ENCODE data around the gene GTF2IRD1.
A peak's percentile ranks its signal among the peaks of the same experiment; 100 is the strongest.
"Not testable (repeated sequence)": the region's sequence is repeated elsewhere in the genome, so short reads cannot be mapped to it uniquely, and the experiment has no call there.

GTF2IRD1 gene

DNA sequence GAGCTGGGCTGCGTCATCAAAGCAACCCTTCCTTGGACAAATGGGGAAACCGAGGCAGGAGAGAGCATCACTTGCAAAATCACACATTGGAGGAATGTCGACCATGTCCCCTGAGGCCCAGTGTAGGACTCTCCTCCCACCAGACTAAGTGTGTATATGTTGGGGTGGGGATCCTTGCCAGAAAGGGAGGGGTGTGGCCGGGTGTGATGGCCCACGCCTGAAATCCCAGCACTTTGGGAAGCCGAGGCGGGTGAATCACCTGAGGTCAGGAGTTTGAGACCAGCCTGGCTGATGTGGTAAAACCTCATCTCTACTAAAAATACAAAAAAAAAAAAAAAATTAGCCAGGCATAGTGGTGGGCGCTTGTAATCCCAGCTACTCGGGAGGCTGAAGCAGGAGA is 23.3 kb upstream of the GTF2IRD1 start:
- DNase-seq (ENCODE audit: low read depth), result not testable (repeated sequence)

DNA sequence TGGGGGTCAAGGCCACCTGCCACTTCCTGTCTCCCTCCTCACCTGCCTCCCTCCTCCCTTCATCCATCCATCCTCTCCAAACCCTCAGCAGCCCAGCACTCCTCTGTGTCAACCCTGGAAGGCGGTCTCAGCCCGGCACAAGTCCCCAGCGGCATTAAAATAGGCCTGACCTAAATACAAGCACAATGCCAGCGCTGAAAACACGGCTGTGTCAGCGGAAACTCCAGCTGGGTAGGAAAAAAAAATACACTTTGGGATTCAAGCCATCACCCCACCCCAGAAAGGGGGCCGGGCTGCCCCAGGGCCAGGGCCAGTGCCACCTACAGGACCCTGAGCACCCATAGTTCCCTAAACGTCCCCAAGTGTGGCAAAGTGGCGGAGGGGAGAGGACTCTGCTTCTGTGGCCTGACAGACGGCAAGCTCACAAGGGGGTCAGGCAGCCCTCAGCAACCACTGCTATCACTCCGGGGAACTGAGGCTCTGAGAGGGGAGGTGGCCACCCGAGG is 22.7 kb upstream of the GTF2IRD1 start:
- DNase-seq (ENCODE audit: low read depth), result no peak

DNA sequence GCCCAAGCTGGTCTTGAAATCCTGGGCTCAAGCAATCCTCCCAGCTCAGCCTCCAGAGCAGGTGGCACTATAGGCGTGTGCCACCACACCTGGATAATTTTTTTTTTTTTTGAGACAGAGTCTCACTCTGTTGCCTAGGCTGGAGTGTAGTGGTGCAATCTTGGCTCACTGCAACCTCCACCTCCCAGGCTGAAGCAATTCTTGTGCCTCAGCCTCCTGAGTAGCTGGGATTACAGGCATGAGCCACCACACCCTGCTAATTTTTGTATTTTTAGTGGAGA is 16.5 kb upstream of the GTF2IRD1 start:
- DNase-seq (ENCODE audit: low read depth), result not testable (repeated sequence)

DNA sequence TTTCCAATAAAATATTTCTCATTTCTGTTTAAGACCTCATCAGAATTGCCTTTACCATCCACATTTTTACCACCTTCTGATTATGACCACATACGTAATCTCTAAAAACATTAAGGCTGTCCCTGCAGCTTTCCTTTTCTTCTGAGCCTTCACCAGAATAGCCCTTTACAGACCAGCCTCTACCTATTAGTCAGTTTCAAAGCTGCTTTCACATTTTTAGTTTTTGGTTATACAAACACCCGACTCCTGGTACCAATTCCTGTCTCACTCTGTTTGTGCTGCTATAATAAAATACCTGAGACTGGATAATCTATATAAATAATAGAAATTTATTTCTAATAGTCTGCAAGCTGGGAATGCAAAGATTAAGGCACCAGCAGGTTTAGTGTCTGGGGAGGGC is 15.4 kb upstream of the GTF2IRD1 start:
- DNase-seq (ENCODE audit: low read depth), result no peak

DNA sequence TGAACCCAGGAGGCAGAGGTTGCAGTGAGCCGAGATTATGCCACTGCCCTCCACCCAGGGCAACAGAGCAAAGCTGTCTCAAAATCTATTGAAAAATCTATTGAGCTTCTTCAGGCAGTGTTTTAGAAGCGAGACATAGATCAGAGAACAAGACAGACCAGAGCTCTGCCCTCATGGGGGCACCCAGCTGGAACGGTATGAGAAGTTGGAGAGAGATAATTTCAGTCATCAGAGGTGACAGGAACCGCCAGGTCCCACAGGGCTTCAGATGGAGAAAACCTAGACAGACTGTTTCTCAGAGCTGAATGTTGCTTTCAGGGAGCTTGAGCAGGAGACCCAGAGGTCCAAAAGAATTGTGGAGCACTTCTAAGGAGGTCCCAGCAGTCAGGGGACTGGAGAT is 14.2 kb upstream of the GTF2IRD1 start:
- DNase-seq (ENCODE audit: low read depth), result no peak

DNA sequence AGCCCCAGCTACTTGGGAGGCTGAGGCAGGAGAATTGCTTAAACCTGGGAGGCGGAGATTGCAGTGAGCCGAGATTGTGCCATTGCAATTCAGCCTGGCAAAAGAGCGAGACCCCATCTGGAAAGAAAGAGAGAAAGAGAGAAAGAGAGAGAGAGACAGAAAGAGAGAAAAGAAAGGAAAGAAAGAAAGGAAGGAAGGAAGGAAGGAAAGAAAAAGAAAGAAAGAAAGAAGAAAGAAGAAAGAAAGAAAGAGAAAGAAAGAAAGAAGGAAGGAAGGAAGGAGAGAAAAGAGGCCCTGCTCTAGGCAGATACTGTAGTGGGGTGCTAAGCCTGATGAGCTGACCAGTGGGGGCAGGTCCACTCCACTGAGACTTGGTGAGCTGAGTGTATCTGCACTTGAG is 13.6 kb upstream of the GTF2IRD1 start:
- not testable (repeated sequence) for DNase-seq (ENCODE audit: low read depth)

DNA sequence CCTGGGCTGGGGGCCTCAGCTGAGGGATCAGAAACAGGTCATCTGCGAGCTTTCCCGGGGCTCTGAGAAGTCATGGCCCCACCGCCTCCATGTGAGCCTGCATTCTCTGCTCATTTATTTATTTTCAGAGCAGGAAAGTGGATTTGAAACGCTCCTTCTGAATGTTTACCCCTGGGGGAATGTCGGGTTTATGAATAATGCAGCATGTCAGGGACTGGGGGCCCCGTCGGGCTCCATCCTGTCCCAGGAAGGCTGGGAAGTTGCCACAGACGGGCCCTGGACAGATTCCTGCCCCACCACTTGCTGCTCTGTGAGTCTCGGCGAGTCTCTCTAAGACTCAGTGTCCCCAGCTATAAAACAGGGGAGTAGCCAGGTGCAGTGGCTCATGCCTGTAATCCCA is 11.9 kb upstream of the GTF2IRD1 start:
- DNase-seq (ENCODE audit: low read depth), result no peak

DNA sequence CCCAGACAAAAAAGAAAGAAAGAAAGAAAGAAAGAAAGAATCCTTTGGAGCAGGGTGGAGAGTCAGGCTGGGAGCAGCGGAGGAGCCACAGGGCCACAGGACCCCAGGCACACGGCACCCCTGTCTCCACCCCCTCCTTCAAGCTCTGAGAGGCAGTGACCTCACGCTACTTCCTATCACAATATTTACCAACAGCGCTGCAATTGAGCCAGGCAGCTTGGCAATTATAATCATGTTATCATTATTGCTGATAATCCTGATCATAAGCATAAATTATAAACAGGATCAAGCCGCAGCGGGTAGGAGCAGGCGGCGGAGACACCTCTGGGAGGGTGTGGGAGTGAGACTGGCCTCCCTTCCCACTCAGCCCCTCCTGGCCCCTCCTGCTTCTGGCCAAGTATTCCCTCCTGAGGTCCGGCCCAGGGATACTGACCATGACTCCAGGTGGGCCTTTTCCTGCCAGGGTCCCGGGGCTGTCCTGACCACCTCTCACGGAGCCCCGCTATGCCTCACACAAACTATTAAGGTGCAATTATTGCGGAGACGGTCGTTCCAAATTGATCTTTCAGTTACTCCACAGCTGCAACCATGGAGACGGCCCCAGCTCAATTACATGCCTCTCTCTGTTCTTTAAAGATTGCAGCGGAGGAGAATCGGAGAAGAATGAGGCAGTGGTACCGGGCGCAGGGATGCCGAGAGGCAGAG is 10.0 kb upstream of the GTF2IRD1 start:
- DNase-seq (ENCODE audit: low read depth), result no peak

DNA sequence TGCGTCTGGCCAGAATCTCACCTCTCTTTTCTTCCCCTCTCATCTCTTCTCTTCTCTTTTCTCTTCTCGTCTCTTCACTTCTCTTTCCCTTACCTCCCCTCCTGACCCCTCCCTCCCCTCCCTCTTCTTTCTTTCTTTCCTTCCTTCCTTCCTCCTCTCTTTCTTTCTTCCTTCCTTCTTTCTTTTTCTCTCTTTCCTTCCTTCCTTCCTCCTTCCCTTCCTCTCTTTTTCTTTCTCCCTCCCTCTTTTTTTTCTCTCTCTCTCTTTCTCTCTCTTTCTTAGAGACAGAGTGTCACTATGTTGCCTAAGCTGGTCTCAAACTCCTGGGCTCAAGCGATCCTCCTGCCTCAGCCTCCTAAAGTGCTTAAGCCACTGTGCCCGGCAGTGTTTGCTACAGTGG is 4.6 kb upstream of the GTF2IRD1 start:
- DNase-seq (ENCODE audit: low read depth), result no peak

DNA sequence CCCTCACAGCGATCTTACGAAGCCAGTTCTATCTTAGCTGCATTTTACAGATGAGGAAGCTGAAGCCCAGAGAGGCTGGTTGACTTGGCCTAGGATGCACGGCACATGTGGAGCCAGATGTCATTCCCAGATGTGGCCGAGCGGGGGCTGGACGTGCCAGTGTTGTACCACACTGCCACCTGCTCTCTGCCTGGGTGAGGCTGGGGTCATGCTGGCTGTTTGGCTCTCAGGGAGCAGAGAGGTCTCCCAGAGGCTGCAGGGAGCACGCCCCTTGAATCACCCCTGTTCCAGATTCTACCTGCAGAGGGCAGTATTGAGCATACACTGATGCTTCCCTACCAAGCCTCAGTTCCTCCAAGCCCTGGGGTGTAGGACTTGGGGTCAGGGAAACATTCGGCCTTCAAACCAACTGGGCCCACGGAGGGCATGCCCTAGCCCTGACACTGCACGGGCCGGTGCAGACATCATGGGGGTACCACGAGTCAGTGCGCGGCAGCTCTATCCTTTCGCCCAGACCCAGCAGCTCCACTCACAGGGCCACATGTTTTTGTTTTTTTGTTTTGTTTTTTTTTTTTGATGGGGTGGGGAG is 3.8 kb upstream of the GTF2IRD1 start:
- DNase-seq (ENCODE audit: low read depth), result peak; percentile 58

DNA sequence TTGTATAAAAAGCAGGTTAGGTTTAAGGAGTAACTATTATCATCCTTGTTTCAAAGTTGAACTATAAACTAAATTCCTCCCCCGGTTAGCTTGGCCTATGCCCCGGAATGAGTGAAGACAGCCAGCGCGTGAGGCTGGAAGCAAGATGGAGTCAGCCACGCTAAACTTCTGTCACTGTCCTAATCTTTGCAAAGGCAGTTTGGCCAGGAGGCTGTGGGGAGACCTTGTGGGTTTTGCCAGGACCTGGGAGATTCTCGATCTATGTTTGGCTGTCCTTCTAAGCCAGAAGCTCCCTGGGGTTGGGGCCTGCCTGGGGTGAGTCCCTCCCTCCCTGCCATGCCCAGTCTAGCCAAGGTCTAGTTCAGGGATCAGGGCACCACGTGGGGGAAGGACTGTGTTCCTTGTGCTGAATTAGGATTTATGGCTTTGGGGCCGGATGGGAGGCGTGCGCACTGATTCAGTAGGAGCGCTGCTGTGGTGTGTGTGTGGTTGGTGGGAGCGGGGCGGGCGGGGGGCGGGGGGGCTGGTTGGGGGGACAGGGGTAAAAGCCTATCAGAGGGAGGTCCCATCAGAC is 871 bp upstream of the GTF2IRD1 start:
- no peak for DNase-seq (ENCODE audit: low read depth)

DNA sequence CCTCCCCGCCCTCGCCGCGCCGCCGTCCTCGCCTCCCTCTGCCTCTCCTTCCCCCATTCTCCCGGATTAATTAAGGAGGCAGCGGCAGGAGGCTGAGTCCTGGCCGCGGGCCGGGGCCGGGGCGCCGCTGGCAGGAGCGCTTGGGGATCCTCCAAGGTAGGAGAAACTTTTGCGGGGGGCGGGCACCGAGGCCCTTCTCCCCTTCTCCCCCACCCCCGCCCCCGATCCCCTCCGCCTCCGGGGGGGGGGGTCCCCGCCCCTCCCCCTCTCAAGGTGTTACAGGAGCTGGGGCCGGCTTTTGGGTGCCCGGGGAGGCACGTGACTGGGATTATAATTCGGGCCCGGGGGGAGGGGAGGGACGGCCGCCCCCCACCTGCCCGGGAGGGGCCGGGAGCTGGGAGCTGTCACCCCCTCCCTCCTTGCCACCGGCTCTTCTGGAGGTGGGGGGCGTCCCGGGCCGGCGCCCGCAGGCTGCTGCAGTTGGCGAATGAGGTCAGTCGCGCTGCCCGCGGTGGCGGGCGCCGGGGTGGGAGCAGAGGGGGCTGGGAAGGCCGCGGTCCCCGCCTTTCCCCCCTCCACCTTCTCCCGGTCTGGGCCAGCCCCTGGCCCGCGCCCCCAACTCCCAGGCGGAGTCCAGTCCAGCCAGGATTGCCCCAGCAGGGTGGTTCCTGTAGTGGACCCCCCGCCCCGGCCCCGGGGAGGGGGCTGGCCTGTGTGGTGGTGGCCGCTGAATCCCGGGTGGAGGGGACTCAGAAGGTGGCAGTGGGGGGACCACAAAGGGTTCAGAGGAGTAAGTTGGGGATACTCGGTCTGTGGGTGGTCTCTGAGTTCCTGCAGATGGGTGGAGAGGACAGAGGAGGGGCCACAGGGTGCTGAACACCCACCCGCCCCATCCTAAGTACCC is 567 bp downstream of the GTF2IRD1 start:
- no peak for DNase-seq (ENCODE audit: low read depth)

DNA sequence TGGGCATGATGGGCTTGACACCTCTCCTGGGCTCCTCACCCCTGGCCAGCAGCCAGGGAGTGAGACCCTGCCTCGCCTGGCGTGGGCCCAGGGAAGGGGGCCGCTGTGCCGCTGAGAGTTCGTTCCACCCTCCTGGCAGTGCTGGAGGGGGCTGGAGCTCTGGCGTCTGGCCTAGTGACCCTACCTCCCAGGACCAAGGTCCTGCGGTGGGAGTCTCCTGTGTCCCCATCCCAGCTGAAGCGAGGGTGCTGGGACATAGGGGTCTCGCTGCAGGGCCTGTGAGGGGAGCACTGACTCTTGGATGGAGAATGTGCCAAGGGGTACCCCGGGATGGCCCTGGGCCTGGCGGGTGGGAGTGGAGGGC is 1.2 kb downstream of the GTF2IRD1 start:
- no peak for DNase-seq (ENCODE audit: low read depth)

DNA sequence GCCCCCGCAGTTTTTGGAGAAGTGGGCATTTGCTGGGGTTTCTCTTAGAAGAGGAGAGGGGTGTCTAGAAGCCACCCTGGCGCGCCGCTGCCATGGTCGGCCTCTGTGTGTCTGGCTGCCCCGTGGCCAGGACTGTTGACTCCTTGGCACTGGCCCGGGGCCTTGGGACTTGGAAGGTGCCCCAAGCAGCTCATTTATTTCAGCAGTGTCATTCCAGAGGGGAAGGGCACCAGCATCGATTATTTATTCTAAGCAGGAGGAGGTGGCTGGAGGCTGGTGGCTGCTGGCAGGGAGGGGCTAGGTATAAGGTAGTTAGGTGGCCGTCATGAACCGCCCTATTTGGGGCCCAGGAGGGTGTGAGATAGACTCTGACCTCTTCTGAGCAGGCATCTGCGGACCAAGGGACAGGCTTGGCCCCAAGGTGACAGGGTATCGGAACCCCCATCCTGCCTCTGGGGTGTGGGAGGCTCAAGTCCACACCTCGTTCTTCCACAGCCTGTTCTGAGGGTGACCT is 1.6 kb downstream of the GTF2IRD1 start:
- no peak for DNase-seq (ENCODE audit: low read depth)

DNA sequence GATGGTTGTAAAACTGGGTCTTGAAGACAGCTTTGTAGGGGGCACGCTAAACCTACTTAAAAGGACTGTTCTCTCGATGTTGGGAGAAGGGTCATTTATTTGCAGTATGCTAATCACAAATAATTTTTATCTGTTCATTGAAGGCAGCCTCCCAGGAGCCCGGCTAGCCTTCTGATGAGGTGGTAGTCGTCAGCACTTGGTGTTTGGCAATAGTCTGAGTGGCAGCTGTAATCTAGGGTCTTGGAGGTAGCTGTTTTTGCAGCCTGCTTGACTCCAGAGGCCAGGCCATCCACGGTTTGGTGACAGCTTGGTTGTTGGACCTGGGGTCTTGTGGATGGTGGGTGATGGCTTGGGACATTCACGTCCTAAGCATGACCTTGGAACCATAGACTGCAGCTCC is 2.2 kb downstream of the GTF2IRD1 start:
- DNase-seq (ENCODE audit: low read depth), result no peak

DNA sequence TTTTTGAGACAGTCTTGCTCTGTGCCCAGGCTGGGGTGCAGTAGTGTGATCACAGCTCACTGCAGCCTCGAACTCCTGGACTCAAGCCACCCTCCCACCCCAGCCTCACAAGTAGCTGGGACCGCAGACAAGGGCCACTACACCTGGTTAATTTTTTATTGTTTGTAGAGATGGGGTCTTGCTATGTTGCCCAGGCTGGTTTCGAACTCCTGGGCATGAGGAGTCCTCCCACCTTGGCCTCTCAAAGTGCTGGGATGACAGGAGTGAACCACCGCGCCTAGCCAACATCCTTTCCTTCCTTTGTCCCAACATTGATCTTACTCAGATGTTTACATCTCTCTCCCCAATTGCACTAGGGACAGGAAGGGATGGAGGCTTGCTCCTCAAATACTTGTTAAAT is 3.3 kb downstream of the GTF2IRD1 start:
- no peak for DNase-seq (ENCODE audit: low read depth)

DNA sequence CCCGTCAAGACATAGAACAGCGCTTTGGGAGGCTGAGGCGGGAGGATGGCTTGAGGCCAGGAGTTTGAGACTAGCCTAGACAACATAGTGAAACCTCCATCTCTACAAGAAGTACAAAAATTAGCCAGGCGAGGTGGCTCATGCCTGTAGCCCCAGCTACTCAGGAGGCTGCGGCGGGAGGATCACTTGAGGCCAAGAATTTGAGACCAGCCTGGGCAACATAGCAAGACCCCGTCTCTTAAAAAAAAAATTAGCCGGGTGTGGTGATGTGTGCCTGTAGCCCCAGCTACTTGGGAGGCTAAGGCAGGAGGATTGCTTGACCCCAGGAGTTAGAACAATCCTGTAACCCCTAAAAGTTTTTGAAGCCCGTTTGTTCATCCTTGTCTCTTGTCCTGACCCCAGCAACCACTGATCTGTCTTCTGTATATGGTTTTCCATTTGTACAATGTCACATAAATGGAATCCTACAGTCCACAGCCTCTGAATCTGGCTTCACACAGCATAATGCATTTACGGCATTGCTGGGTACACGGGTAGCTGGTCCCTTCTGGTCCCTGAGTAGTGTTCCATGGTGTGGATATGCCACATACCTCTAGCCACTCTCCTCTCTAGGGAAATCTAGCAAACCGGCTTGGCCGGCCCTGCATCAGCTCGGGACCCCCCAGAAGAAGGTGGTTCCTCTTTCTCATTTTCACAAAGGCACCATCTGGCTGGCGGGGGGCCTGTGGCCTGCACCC is 8.4 kb downstream of the GTF2IRD1 start:
- DNase-seq (ENCODE audit: low read depth), result no peak

DNA sequence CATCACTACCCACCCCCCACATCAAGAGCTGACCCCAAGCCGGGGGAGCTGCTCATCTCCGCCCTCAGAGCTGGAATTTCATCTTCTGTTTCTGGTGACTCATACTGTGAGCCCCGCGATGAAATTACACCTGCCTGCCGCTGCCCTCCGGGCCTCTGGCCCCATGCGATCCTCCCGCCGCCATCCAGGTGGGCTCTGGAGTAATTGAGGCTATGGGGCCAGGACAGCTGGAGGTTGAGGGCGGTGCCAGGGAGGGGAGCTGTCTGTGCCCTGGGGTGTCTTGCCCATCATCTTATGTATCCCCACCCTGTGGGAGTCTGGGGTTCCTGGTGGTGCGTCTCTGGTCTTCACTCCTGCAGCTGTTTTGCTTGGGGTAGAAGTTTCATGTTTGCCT is 9.0 kb downstream of the GTF2IRD1 start:
- DNase-seq (ENCODE audit: low read depth), result no peak

DNA sequence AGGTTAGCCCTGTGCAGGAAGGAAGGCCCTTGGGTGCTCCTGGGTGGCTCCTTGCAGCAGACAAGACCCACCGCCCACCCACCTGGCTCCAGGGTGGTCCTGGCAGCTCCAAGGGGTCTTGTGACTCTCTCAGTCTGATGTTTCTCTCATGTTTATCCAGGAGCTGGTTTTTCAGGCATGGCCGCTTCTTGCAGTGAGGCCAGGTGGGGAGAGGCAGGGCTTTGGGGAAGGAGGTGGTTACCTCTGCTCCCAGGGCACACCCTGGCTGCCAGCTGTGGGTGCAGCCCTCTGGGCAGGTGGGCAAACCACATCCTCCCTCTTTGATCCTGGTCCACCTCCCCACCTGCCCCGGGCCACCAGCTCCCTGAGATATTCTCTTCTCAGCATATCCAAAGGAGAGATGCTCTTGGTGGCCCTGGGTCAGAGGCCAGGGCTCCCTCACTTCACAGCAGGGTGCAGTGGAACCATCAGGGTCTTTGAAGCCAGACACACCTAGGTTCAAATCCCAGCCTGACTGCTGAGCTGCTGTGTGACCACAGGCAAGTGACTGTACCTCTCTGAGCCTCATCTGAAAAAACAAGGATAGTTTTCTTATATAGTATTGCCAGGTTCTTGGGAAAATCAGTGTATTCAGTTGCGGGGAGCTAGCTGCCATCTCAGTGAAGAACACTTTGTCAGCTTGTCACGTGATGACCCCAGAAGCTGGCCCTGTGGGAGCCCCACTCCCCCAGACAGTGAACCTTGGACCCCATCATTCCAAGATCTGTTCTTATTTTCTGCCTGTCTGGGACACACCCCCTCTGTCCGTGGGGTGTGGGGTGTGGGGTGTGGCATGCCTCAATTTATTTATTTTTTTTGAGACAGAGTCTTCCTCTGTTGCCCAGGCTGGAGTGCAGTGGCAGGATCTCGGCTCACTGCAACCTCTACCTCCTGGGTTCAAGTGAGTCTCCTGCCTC is 11.5 kb downstream of the GTF2IRD1 start:
- DNase-seq (ENCODE audit: low read depth), result no peak

DNA sequence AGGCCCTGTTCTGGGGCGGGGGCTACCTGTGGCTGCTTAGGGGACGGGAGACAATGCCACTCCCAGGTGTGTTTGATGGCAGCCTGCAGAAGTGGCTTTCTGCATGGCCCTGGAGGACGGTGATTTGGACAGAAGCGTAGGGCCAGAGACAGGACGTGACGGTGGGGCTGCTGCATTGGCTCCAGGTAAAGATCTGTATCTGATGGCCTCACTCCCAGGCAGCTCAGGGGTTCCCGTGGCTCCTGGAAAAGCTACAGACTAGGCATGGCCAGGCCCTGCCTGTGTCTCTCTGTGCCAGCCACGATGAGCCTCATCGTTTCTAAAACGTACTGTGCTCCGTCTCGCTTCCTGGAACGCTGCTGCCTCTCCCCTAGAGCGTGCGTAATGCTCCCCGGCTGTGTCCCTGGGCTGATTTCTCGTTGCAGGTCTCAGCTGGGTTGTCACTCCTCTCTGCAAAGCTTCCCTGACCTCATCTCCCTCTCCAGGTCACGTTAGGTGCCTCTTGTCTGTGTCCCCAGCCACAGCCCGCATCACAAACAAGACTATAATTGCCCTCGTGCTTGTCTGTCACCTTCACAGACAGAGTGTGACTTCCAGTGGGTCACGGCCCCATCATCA is 12.6 kb downstream of the GTF2IRD1 start:
- DNase-seq (ENCODE audit: low read depth), result no peak
